GM19467 (cell line): ENCODE measurements around the gene ADAM15.

Experiments
- ATAC-seq: cut with Tn5 transposase; IDR thresholded peaks from one replicate; pipeline ENCODE4 v1.9.1; 2021; ENCODE audit warnings: mild to moderate bottlenecking, moderate library complexity; ENCODE audit not compliant: unreplicated experiment

The ADAM15 gene

GRCh38 chr1:155083865-155084721 lies 33.0 kb downstream of the ADAM15 start:
- ATAC-seq, result no peak

GRCh38 chr1:155084722-155085503 lies 33.8 kb downstream of the ADAM15 start:
- peak; percentile 72 for ATAC-seq

- no peak for ATAC-seq
These were observed 34.5 kb downstream of the ADAM15 start for GRCh38 chr1:155085504-155086127.

- no peak for ATAC-seq
These were observed 35.1 kb downstream of the ADAM15 start for GRCh38 chr1:155086128-155086741.

GRCh38 chr1:155086856-155087535 lies 35.9 kb downstream of the ADAM15 start:
- no peak for ATAC-seq

DNA sequence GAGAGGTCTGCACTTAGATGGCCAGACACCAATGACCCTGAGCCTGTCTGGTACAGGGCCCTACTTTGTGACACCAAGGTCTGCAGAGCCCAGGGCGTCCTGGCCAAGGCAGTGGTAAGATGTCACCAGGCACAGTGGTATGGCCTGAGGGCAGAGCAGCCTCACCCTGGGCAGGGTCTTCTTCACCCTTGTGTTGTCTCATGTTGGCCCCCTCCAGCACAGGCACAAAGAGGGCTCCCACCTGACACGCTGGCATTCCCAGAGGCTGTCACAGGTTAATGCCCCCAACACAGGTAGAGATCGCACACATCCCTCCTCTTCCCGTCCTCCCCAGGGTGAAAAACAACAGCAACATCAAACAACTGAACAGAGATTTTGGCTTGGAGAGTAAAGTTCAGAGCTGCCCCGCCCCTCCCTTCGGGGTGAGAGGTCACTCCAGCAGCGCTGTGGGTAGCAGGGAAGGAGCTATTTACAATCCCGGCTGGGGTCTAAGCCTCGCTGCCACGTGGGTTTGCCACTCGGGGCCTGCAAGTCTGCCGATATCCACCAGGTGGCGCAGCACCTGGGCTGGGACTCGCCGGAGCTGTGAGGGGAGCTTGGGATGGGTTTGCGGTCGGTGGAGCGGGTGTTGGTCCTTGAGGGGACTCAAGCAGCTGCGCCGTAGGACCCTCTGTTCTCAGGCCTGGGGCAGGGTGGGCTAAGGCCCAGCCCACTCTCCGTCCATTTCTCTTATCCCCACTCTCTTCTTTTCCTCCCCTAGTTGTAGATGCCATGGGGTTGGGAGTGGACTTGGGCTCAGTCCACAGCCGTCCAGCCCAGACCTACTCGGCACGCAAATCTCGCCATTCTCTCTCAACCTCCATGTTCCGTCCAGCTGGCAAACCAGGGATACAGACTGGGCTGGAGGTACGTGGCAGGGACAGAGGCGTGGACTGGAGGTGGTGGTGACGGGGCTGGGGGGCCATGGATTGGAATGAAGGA lies 40.2 kb downstream of the ADAM15 start:
- ATAC-seq, result no peak

GRCh38 chr1:155092131-155092530 lies 41.0 kb downstream of the ADAM15 start:
- ATAC-seq, result no peak

- ATAC-seq, result no peak
These were observed 41.5 kb downstream of the ADAM15 start for GRCh38 chr1:155092641-155093040.

GRCh38 chr1:155093911-155094621 lies 43.0 kb downstream of the ADAM15 start:
- ATAC-seq, result no peak

GRCh38 chr1:155094622-155094948 lies 43.5 kb downstream of the ADAM15 start:
- ATAC-seq, result no peak

DNA sequence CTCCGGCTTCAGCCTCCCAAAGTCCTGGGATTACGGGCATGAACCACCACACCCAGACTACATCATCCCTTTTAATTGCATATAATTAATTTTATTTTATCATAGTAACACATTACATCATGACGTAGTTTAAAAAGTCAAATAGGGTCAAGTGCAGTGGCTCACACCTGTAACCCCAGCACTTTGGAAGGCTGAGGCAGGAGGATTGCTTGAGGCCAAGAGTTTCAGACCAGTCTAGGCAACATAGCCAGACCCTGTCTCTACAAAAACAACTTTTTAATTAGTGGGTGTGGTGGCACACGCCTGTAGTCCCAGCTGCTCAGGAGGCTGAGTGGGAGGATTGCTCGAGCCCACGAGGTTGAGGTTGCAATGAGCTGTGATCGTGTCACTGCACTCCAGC lies 48.2 kb downstream of the ADAM15 start:
- ATAC-seq, result no peak

- ATAC-seq, result no peak
These were observed 52.2 kb downstream of the ADAM15 start for GRCh38 chr1:155103325-155103724.

DNA sequence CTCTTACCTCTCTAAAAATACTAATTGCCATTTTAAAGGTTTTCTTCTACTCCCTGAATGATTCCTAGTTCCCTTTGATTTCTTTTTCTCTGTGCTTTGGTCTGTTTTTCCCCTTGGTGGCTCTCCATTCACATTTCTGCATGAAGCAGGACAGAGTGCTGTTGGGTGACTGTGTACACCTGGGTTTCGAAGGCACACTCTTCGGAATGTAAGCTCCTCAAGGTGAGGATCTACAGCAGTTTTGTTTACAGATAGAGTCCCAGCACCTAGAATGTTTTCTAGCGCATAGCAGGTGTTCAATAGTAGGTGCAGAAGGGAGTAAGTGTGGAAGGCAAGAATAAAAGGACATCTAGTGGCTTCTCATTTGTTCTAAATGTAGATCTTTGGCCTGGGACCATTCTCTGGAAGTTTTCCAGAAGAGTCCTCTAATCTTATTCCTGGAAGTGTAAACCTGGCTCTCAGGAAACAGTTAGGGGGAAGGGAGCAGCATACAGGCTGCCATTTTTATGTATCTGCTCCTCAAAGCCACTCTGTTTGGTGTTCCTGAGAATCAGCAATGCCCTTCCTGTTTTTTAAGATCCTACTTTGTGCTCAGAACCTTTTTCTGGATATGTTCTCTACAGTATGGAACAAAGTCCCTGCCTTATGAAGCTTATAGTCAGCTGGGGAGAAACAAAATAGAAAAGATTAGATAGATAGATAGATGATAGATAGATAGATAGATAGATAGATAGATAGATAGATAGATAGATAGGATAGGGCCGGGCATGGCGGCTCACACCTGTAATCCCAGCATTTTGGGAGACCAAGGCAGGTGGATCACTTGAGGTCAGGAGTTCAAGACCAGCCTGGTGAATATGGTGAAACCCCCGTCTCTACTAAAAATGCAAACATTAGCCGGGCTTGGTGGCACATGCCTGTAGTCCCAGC lies 53.8 kb downstream of the ADAM15 start:
- no peak for ATAC-seq

GRCh38 chr1:155105604-155106011 lies 54.5 kb downstream of the ADAM15 start:
- ATAC-seq, result no peak

DNA sequence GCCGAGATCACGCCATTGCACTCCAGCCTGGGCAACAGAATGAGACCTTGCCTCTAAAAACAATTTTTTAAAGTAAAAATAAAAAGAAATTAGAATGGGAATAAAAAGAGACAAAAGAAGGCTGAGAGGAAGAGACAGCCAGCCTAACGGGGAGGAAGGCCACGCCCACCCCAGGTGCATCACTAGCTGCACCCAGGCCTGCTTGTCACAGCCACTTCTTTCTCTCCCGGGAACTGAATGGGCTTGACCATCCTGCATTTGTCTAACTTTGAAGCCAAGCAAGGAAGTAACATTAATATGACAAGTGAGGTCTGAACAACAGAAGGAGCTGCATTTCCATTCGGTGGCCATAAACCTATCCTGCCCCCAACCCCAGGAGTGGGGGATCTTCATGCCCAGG lies 55.7 kb downstream of the ADAM15 start:
- no peak for ATAC-seq

DNA sequence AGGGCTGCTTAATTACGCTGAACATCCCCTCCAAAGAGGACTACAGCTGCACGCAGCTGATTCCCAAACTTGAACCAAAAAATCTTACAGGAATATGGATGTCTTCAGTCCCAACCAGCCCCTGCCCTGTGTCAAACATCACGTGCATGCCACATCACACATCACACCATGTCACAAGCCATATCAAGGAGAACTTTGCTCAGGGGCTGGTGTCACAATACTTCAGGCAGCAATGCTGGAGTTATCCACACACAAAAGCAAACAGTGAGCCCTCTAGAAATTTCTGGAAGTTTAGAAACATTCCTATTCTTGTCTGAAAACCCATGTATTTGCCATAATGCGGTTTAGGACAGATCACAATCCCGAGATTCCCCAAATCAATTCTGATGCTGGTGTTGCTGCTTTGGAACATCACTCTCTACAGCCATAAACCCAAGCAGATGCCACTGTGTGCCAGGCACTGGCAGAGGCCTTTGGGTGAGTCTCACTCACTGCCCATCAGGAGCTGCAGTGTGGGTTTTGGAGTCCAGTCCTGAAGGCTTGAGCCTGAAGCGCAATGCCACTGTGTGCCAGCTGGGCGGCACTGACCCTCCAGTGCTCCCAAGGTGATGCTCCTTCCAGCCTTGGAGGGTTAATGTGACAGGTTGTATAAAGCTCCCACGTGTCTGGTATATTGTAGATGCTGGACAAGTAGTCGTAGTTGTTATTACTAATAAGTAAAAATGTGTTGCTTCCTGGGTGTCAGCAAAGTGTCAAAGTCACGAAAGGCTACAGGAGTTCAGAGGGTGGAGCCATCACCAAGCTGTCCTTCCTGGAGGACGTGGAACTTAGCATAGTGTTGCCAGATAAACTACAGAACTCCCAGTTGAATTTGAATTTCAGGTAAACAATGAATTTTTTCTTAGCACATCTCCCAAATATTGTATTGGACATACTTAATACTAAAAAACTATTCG lies 56.5 kb downstream of the ADAM15 start:
- ATAC-seq, result no peak

- ATAC-seq, result no peak
These were observed 57.2 kb downstream of the ADAM15 start for GRCh38 chr1:155108296-155108695.
